K562 (cell line): ENCODE data around the gene TBC1D17. TPM values are rescaled to one million over a fixed set of nuclear protein-coding genes. Genes with fewer than 3 reads are reported as not detected.

Source experiments
- HNRNPL ChIP-seq: fragments of 200-400 bp; formaldehyde crosslinking; IDR thresholded peaks from 2 replicates; pipeline ENCODE4 v1.6.1; 2017; ENCODE audit warnings: low read depth, mild to moderate bottlenecking, low read length
- NFE2L1 ChIP-seq: fragments of 450-650 bp; IDR thresholded peaks from 2 replicates; pipeline ENCODE4 v1.6.1; 2016; ENCODE audit warnings: missing genetic modification characterization, low read depth, mild to moderate bottlenecking, missing compliant biosample characterization, moderate library complexity, borderline replicate concordance
- POLR2B ChIP-seq: fragments of 450-650 bp; IDR thresholded peaks from 2 replicates; pipeline ENCODE4 v1.6.1; 2018; ENCODE audit warnings: low read depth; ENCODE audit not compliant: partially characterized antibody
- TRIM28 ChIP-seq: fragments of 450-650 bp; IDR thresholded peaks from 2 replicates; pipeline ENCODE4 v1.6.1; 2017
- ZFP30 ChIP-seq: fragments of 250-450 bp; sonication (Bioruptor Pico); IDR thresholded peaks from 2 replicates; pipeline ENCODE4 v1.8.0; 2022; ENCODE audit warnings: moderate library complexity, mild to moderate bottlenecking, inconsistent platforms, borderline replicate concordance
- ZNF668 ChIP-seq: fragments of 250-450 bp; sonication (Bioruptor Pico); IDR thresholded peaks from 2 replicates; pipeline ENCODE4 v1.8.0; 2022; ENCODE audit warnings: mild to moderate bottlenecking, inconsistent platforms
- ZNF830 ChIP-seq: fragments of 250-450 bp; sonication (Bioruptor Pico); IDR thresholded peaks from 2 replicates; pipeline ENCODE4 v1.5.0; 2021; ENCODE audit warnings: mild to moderate bottlenecking
- polyA plus RNA-seq, 8 experiments: library from polyadenylated mRNA; depleted of rRNA in 4 of 8; stranded (reverse) in 5 of 8; unstranded in 3 of 8; fragments of >200 nt; fragmentation: Nextera tagmentation in 2 of 8; fragmentation: Illumina TruSeq in 1 of 8; extraction: Ambion mirVana in 2 of 8; extraction: Trizol in 1 of 8; gene quantifications; 2 replicates each; pipeline versions ENCODE4 v1.2.1 to v1.2.3, GENCODE V29; 2011 to 2014; ENCODE audit warnings: inconsistent platforms in 1 of 8, missing spikeins in 1 of 8
- total RNA-seq, 7 experiments: library from RNA; depleted of rRNA in 6 of 7; stranded (reverse); fragments of >200 nt in 6 of 7; fragmentation: Illumina TruSeq in 2 of 7; extraction: Trizol in 2 of 7; gene quantifications; 2 replicates each; pipeline versions ENCODE4 v1.2.1 to v1.2.3, GENCODE V29; 2011 to 2021; ENCODE audit warnings: low replicate concordance in 1 of 7
- TF ChIP-seq, protein P1 (sequence below), 2 experiments: fragments of 450-650 bp; IDR thresholded peaks; 2 replicates each; pipeline ENCODE4 v1.6.1; 2016; ENCODE audit warnings: mild to moderate bottlenecking in 2 of 2, borderline replicate concordance in 1 of 2, low read depth in 1 of 2, moderate library complexity in 1 of 2
- TF ChIP-seq, protein P2 (sequence below): fragments of 200-800 bp; sonication (Bioruptor generic); IDR thresholded peaks from 2 replicates; pipeline ENCODE4 v1.6.1; 2017; ENCODE audit warnings: missing genetic modification characterization, missing compliant biosample characterization
- TF ChIP-seq, protein P3 (sequence below): IDR thresholded peaks from 2 replicates; pipeline ENCODE4 v1.6.1; 2014; ENCODE audit warnings: antibody characterized with exemption
- TF ChIP-seq, protein P4 (sequence below): sonication (generic); formaldehyde crosslinking; IDR thresholded peaks from 2 replicates; pipeline ENCODE4 v1.8.0; 2022; ENCODE audit warnings: mild to moderate bottlenecking, missing genetic modification reagents
- TF ChIP-seq, protein P5 (sequence below): sonication (generic); formaldehyde crosslinking; IDR thresholded peaks from 2 replicates; pipeline ENCODE4 v1.9.0; 2022; ENCODE audit warnings: mild to moderate bottlenecking, missing genetic modification reagents

Gene TBC1D17
- total and polyA plus RNA-seq, 9 of the 15 experiments (the other 6 are each of a cell fraction or from before 2014, with no cell fraction given): 0.42 to 16.0 (median 3.8) TPM

DNA sequence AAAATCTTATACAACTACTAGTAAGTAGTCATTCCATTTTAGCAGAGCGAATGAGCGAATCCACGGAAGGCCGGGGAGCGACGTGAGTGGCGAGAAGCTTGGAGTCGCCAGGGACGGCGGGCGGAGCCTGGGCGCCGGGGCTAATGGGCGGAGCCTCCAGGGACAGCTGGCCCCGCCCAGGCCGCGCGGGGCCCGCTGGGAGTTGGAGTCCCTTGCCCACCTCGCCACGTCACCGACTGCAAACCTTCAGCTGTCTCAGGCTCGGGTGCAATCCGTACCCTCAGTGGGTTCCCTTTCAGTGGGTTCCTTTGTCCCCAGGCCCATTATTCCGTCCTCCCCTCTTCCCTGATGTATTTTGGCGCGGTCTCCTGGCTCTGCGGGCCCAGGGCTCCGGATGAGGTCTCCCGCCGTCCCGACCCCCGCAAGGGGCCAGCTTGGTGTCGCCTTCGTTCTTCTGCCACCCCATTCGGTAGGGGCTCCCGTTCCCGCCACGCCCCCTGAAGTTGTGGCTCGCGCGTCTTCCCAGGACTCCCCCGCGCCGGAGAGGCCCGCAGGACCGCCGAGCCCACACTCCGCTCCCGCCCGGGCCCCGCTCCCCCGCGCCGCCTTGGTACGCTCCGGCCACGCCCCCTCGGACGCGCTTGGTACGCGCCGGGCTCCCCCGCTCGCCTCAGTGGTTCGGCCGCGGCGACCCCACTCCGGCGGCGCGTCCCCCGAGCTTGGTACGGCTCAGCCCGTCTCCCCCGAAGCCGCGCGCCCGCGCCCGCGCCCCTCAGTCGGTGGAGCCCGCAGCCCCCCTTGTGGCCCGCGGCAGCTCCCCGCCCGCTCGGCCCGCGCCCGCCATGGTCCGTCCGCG is 26.8 kb upstream of the TBC1D17 start, which contains the start of gene PTOV1 (continued):
- TF ChIP-seq, protein P1, sequence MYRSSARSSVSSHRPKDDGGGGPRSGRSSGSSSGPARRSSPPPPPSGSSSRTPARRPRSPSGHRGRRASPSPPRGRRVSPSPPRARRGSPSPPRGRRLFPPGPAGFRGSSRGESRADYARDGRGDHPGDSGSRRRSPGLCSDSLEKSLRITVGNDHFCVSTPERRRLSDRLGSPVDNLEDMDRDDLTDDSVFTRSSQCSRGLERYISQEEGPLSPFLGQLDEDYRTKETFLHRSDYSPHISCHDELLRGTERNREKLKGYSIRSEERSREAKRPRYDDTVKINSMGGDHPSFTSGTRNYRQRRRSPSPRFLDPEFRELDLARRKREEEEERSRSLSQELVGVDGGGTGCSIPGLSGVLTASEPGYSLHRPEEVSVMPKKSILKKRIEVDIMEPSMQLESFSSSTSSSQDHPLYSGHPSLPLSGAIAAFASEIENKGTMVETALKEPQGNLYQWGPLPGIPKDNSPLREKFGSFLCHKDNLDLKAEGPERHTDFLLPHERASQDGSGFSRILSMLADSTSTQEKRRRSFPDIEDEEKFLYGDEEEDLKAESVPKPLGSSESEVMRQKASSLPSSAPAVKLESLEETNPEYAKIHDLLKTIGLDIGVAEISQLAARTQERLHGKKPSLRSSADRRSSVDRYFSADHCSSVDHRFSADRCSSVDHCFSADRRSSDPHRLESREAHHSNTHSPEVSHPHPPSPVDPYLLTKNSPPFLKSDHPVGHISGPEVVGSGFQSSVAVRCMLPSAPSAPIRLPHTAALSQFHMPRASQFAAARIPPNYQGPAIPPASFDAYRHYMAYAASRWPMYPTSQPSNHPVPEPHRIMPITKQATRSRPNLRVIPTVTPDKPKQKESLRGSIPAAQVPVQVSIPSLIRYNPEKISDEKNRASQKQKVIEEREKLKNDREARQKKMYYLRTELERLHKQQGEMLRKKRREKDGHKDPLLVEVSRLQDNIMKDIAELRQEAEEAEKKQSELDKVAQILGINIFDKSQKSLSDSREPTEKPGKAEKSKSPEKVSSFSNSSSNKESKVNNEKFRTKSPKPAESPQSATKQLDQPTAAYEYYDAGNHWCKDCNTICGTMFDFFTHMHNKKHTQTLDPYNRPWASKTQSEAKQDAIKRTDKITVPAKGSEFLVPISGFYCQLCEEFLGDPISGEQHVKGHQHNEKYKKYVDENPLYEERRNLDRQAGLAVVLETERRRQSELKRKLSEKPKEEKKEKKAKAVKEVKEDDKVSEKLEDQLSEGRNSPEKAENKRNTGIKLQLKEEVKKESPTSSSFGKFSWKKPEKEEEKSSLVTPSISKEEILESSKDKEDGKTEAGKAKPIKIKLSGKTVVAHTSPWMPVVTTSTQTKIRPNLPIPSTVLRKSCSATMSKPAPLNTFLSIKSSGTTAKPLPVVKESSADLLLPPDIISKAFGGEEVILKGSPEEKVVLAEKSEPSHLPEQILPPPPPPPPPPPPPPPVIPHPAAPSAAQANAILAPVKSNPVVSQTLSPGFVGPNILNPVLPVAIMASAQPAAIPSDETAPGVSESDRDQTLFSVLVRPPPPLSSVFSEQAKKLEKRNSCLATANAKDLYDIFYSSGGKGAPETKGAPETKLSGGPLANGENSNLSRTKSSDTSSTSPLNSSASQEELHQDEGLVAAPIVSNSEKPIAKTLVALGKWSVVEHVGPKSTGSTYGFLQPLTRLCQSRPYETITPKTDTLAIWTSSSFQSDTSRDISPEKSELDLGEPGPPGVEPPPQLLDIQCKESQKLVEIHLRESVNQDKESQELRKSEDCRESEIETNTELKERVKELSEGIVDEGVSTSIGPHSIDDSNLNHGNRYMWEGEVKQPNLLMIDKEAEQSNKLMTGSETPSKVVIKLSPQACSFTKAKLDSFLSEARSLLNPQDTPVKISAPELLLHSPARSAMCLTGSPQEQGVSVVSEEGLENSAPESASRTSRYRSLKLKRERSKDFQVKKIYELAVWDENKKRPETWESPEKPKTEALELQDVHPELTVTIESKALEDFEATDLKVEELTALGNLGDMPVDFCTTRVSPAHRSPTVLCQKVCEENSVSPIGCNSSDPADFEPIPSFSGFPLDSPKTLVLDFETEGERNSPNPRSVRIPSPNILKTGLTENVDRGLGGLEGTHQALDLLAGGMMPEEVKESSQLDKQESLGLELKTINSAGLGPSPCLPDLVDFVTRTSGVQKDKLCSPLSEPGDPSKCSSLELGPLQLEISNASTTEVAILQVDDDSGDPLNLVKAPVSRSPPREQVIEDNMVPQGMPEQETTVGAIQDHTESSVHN (IDR thresholded peaks at IDR 0.05; ENCODE audit: borderline replicate concordance in 1 of 2, low read depth in 1 of 2): no peak
- TF ChIP-seq HNRNPL: 0 out of 2 replicates have a peak, but pooled peaks have one; percentile 57
- TF ChIP-seq, protein P2, sequence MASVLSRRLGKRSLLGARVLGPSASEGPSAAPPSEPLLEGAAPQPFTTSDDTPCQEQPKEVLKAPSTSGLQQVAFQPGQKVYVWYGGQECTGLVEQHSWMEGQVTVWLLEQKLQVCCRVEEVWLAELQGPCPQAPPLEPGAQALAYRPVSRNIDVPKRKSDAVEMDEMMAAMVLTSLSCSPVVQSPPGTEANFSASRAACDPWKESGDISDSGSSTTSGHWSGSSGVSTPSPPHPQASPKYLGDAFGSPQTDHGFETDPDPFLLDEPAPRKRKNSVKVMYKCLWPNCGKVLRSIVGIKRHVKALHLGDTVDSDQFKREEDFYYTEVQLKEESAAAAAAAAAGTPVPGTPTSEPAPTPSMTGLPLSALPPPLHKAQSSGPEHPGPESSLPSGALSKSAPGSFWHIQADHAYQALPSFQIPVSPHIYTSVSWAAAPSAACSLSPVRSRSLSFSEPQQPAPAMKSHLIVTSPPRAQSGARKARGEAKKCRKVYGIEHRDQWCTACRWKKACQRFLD: no peak
- TF ChIP-seq, protein P3, sequence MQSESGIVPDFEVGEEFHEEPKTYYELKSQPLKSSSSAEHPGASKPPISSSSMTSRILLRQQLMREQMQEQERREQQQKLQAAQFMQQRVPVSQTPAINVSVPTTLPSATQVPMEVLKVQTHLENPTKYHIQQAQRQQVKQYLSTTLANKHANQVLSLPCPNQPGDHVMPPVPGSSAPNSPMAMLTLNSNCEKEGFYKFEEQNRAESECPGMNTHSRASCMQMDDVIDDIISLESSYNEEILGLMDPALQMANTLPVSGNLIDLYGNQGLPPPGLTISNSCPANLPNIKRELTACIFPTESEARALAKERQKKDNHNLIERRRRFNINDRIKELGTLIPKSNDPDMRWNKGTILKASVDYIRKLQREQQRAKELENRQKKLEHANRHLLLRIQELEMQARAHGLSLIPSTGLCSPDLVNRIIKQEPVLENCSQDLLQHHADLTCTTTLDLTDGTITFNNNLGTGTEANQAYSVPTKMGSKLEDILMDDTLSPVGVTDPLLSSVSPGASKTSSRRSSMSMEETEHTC: no peak
- TF ChIP-seq NFE2L1 (tag): no peak
- TF ChIP-seq, protein P4, sequence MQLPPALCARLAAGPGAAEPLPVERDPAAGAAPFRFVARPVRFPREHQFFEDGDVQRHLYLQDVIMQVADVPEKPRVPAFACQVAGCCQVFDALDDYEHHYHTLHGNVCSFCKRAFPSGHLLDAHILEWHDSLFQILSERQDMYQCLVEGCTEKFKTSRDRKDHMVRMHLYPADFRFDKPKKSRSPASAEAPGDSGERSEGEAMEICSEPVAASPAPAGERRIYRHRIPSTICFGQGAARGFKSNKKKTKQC (CRISPR knock-in tag): peak; percentile 86
- TF ChIP-seq, protein P5, sequence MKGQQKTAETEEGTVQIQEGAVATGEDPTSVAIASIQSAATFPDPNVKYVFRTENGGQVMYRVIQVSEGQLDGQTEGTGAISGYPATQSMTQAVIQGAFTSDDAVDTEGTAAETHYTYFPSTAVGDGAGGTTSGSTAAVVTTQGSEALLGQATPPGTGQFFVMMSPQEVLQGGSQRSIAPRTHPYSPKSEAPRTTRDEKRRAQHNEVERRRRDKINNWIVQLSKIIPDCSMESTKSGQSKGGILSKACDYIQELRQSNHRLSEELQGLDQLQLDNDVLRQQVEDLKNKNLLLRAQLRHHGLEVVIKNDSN (CRISPR knock-in tag): no peak
- TF ChIP-seq ZNF830 (CRISPR knock-in tag): no peak
- peak; percentile 59 for TF ChIP-seq POLR2B
- TF ChIP-seq ZNF668: no peak
- TF ChIP-seq TRIM28: peak; percentile 46; the same call in 1 of the 2 replicates
- no peak for TF ChIP-seq ZFP30 (CRISPR knock-in tag)
